ENCODE results near the gene CCDC188.

DNA sequence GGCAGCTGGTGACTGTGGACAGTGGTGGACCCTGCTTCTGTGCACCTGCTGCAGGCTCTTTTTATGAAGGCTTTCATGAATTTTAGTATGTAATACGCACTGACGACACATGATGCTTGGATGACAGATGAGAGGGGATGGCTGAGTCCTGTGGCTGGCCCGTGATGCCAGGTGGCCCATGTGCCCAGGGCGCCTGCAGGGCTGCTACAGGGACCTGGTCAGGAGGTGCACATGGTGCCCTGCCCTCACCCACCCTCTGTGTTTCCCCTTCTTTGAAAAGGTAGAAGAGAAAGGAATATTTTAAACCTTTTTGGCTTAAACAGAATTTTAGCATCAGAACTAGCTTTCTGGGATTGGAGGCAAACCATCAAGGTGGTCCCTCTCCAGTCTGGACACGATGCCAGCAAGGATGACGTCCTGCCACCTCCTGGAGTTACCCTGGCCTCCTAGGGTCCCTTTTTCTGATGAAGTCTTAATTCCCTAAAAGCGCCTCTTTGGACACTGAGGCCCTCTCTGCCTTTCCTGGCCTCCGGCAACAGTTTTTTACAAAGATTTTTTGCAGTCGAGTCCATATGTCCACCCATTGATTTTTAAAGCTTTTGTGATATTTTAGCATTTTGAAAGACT, 40.4 kb downstream of the CCDC188 start:
- TF ChIP-seq, protein P1, sequence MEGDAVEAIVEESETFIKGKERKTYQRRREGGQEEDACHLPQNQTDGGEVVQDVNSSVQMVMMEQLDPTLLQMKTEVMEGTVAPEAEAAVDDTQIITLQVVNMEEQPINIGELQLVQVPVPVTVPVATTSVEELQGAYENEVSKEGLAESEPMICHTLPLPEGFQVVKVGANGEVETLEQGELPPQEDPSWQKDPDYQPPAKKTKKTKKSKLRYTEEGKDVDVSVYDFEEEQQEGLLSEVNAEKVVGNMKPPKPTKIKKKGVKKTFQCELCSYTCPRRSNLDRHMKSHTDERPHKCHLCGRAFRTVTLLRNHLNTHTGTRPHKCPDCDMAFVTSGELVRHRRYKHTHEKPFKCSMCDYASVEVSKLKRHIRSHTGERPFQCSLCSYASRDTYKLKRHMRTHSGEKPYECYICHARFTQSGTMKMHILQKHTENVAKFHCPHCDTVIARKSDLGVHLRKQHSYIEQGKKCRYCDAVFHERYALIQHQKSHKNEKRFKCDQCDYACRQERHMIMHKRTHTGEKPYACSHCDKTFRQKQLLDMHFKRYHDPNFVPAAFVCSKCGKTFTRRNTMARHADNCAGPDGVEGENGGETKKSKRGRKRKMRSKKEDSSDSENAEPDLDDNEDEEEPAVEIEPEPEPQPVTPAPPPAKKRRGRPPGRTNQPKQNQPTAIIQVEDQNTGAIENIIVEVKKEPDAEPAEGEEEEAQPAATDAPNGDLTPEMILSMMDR (IDR thresholded peaks at IDR 0.05) = no peak
- no peak for TF ChIP-seq POLR2A (IDR thresholded peaks at IDR 0.05)

Data from adrenal gland (tissue), 5 donors.